Astrocyte of the cerebellum (primary cell): ENCODE data around the gene FBXL20.
"Not testable (repeated sequence)": the region's sequence is repeated elsewhere in the genome, so short reads cannot be mapped to it uniquely, and the experiment has no call there.

Experiments
- DNase-seq: peaks from one replicate; pipeline ENCODE4 v3.0.0-alpha.2; 2011; ENCODE audit warnings: low read depth
- H3K4me3 ChIP-seq: 2 replicates; pipeline ENCODE4 v1.5.1; 2011; ENCODE audit warnings: mild to moderate bottlenecking, low read depth, low read length, moderate library complexity
- CTCF ChIP-seq: IDR thresholded peaks from 2 replicates; pipeline ENCODE4 v1.5.1; 2012; ENCODE audit warnings: low read length, low read depth, moderate library complexity, mild to moderate bottlenecking; ENCODE audit errors: missing control alignments
- in situ Hi-C: cut with HindIII; loops from 2 replicates; pipeline ENCODE4 v1.10.0; 2017; ENCODE audit warnings: low sequenced_read_pairs

The FBXL20 gene

DNA sequence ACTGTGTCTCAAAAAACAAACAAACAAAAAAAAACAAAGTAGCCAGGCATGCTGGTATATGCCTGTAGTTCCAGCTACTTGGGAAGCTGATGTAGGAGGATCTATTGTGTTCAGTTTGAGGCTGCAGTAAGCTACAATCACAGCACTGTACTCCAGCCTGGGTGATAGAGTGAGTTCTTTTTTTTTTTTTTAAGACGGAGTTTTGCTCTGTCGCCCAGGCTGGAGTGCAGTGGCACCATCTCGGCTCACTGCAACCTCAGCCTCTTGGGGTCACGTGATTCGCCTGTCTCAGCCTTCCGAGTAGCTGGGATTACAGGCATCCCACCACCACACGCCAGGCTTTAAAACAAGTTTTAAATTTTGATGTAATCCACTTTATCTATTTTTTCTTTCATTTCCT lies 95.4 kb downstream of the FBXL20 start:
- no peak for DNase-seq
- TF ChIP-seq CTCF = no peak
- in situ Hi-C loops = no loop called here
- H3K4me3 ChIP-seq = no peak overlapping the region

DNA sequence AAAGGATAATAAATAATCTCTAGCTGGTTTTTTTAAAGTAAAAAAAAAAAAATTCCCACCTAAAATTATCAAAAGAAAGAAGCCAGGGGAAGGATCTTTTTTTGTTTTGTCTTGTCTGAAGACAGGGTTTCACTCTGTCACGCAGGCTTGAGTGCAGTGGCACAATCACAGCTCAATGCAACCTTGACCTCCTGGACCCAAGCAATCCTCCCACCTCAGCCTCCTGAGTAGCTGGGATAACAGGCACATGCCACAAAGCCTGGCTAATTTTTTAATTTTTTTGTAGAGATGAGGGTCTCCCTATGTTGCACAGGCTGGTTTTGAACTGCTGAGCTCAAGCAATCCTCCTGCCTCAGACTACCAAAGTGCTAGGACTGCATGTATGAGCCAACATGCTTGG lies 97.2 kb downstream of the FBXL20 start:
- in situ Hi-C loops = no loop called here
- no peak for DNase-seq
- H3K4me3 ChIP-seq = no peak overlapping the region
- no peak for TF ChIP-seq CTCF

- no peak overlapping the region for H3K4me3 ChIP-seq
- DNase-seq = no peak
- in situ Hi-C loops = no loop called here
- no peak for TF ChIP-seq CTCF
Measured at GRCh38 chr17:39294060-39294459, 107.4 kb downstream of the FBXL20 start.

DNA sequence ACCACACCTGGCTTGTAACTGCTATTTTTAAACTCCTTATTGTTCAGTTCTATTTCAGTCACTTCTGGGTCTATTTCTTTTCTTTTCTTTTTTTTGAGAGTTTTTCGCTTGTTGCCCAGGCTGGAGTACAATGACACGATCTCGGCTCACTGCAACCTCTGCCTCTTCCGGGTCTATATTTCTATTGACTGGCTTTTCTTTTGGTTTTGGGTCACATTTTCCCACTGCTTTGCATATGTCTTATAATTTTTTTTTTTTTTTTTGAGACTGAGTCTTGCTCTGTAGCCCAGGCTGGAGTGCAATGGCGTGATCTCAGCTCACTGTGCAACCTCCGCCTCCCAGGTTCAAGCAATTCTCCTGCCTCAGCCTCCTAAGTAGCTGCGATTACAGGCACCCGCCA lies 108.9 kb downstream of the FBXL20 start:
- DNase-seq, in situ Hi-C loops, H3K4me3 ChIP-seq: not testable (repeated sequence)

GRCh38 chr17:39286513-39286912 lies 114.9 kb downstream of the FBXL20 start:
- in situ Hi-C loops, H3K4me3 ChIP-seq, DNase-seq: not testable (repeated sequence)

GRCh38 chr17:39284685-39285084 lies 116.7 kb downstream of the FBXL20 start:
- in situ Hi-C loops = no loop called here
- TF ChIP-seq CTCF = no peak
- no peak for DNase-seq
- no peak overlapping the region for H3K4me3 ChIP-seq

DNA sequence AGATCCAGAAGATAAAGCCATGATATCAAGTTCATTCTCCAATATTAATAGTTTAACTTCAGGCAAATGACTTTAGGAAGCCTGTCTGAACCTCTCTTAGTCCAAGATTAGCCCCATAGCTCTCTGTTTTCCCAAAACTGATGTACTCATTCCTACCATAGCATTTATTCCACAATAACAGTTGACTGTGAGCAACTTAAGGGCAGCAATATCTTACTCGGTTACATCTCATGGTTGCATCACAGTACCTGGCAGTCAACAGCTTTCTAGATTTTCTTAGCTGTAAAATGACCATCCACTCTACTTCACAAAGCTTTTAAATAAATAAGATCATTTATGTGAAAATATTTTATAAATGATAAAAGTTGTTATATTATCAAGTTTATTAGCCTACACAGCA lies 117.5 kb downstream of the FBXL20 start:
- in situ Hi-C loops = no loop called here
- H3K4me3 ChIP-seq = no peak overlapping the region
- TF ChIP-seq CTCF = no peak
- no peak for DNase-seq

GRCh38 chr17:39283098-39283497 lies 118.3 kb downstream of the FBXL20 start:
- TF ChIP-seq CTCF = no peak
- in situ Hi-C loops = no loop called here
- H3K4me3 ChIP-seq = no peak overlapping the region
- no peak for DNase-seq
